ENCODE measurements around the gene URAD. TPM values are rescaled to one million over a fixed set of nuclear protein-coding genes. Genes with fewer than 3 reads are reported as not detected.

URAD gene
- total RNA-seq, 1 donor from 2014 or later: not detected

GRCh38 chr13:27968316-27969081 is 20.0 kb downstream of the URAD start:
- Histone ChIP-seq H3K9me3 (no peaks in the 10 kb centered on the region), H3K27ac (no peak overlapping the region), H3K27me3 (ENCODE audit: low read depth) (peaks cover 100% of the 10 kb centered on the region), H3K4me3 (no peak overlapping the region), H3K4me1 (peaks cover 22% of the 10 kb centered on the region), H3K36me3 (no peaks in the 10 kb centered on the region)
- intact Hi-C loops (cut with DNase I): no loop called here
- no peak for DNase-seq
- TF ChIP-seq CTCF (IDR thresholded peaks at IDR 0.05): no peak
- ATAC-seq: no peak

- Histone ChIP-seq H3K4me3 (no peak overlapping the region), H3K27me3 (ENCODE audit: low read depth) (peaks cover 100% of the 10 kb centered on the region), H3K27ac (no peak overlapping the region), H3K4me1 (peaks cover 22% of the 10 kb centered on the region), H3K36me3 (no peaks in the 10 kb centered on the region), H3K9me3 (no peaks in the 10 kb centered on the region)
- no peak for ATAC-seq
- intact Hi-C loops (cut with DNase I): no loop called here
- no peak for TF ChIP-seq CTCF (IDR thresholded peaks at IDR 0.05)
- no peak for DNase-seq
These were observed 20.7 kb downstream of the URAD start for GRCh38 chr13:27967736-27968315.

GRCh38 chr13:27967203-27967735 is 21.2 kb downstream of the URAD start:
- DNase-seq: no peak
- Histone ChIP-seq H3K4me1 (peaks cover 22% of the 10 kb centered on the region), H3K27ac (no peak overlapping the region), H3K36me3 (no peaks in the 10 kb centered on the region), H3K9me3 (no peaks in the 10 kb centered on the region), H3K4me3 (no peak overlapping the region), H3K27me3 (ENCODE audit: low read depth) (peaks cover 100% of the 10 kb centered on the region)
- intact Hi-C loops (cut with DNase I): no loop called here
- TF ChIP-seq CTCF (IDR thresholded peaks at IDR 0.05): no peak
- ATAC-seq: no peak

DNA sequence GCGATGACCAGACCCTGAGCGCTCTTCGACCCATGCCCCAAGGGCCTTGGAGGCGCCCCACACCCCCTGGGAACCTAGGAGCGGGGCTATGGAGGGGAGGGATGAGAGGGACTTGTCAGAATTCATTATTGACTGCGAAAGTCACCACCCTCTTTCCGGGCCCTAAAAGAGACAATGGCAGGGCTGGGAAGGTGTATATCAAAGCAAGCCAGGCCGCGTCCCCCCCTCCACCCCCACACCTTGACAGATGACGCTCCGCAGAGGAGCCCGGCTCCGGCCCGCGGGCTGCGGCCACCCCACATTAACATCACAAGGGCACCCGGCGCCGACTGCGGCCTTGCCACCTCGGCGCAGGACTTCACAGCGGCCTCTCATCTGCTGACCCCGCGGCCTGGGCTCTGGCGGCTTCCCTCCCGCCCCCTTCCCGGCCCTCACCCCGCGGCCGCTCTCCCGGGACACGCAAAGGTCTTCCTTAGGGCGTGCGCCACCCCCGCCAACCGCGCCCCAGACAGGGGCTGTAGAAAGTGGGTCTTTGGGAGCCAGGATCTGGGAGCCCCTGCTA is 21.8 kb downstream of the URAD start:
- no peak overlapping the region for H3K27ac ChIP-seq
- DNase-seq (no peak), ATAC-seq (no peak)
- TF ChIP-seq CTCF (IDR thresholded peaks at IDR 0.05): no peak
- intact Hi-C loops (cut with DNase I): no loop called here
- H3K4me3 ChIP-seq: no peak overlapping the region
- H3K36me3 ChIP-seq: no peaks in the 10 kb centered on the region
- no peaks in the 10 kb centered on the region for H3K9me3 ChIP-seq
- H3K27me3 ChIP-seq (ENCODE audit: low read depth): peaks cover 98% of the 10 kb centered on the region
- peaks cover 22% of the 10 kb centered on the region for H3K4me1 ChIP-seq

- Histone ChIP-seq H3K4me3 (no peak overlapping the region), H3K27me3 (ENCODE audit: low read depth) (peaks cover 98% of the 10 kb centered on the region), H3K4me1 (peaks cover 27% of the 10 kb centered on the region), H3K9me3 (no peaks in the 10 kb centered on the region), H3K27ac (no peak overlapping the region), H3K36me3 (no peaks in the 10 kb centered on the region)
- TF ChIP-seq CTCF (IDR thresholded peaks at IDR 0.05): no peak
- ATAC-seq (no peak), DNase-seq (no peak)
- intact Hi-C loops (cut with DNase I): no loop called here
These were observed 22.5 kb downstream of the URAD start for GRCh38 chr13:27965740-27966640.
